HG02970 (cell line): Measurements from ENCODE around the gene PI4KA.
"Not testable (repeated sequence)": the region's sequence is repeated elsewhere in the genome, so short reads cannot be mapped to it uniquely, and the experiment has no call there.

ENCODE experiments used
- ATAC-seq: cut with Tn5 transposase; IDR thresholded peaks from one replicate; pipeline ENCODE4 v1.9.1; 2021; ENCODE audit warnings: mild to moderate bottlenecking, moderate library complexity, moderate number of reproducible peaks; ENCODE audit not compliant: unreplicated experiment, low FRiP score

Gene PI4KA

DNA sequence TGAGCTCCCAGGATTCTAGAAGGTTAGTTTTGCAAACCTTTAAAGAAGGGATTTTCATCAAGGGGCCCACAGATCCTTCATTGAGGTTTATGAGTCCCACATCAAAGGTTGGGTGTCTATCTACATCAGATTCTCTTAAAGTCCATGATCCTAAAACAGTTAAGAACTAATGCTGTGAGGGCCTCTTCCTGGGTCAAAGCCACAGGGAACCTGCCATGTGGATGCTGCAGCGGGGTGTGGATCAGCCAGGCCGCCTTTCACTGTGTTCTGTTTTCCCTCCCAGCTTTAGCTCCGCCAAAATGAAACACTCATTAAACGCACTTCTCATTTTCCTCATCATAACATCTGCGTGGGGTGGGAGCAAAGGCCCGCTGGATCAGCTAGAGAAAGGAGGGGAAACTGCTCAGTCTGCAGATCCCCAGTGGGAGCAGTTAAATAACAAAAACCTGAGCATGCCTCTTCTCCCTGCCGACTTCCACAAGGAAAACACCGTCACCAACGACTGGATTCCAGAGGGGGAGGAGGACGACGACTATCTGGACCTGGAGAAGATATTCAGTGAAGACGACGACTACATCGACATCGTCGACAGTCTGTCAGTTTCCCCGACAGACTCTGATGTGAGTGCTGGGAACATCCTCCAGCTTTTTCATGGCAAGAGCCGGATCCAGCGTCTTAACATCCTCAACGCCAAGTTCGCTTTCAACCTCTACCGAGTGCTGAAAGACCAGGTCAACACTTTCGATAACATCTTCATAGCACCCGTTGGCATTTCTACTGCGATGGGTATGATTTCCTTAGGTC lies 79.4 kb downstream of the PI4KA start:
- ATAC-seq = no peak

DNA sequence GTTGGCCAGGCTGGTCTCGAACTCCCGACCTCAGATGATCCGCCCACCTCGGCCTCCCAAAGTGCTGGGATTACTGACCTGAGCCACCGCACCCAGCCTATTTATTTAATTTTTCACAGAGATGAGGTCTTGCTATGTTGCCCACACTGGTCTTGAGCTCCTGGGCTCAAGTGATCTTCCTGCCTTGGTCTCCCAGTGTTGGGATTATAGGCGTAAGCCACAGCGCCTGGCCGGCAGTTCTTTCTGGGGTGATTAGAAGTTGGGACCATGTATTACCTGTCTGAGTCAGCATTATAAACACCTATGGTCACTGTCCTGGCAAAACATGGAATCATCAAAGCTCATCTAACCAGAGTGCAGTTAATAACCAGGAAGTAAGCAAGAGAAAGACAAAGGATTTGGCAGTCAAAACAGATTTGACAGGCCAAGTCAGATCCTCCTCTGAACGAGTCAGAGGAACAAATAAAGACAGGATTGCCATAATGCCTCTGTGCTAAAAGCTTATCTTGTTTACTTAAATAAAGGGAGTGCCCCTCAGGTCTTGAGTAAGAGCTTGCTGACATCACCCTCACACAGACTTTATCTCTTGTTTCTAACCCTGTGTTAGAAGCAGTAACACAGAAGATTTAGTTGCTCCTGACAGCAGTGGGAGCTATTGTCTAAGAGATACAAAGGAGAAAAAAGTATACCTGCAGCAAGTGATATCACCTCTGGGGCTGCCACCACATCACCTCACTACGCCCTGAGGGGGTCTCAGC lies 81.0 kb downstream of the PI4KA start:
- ATAC-seq = no peak

DNA sequence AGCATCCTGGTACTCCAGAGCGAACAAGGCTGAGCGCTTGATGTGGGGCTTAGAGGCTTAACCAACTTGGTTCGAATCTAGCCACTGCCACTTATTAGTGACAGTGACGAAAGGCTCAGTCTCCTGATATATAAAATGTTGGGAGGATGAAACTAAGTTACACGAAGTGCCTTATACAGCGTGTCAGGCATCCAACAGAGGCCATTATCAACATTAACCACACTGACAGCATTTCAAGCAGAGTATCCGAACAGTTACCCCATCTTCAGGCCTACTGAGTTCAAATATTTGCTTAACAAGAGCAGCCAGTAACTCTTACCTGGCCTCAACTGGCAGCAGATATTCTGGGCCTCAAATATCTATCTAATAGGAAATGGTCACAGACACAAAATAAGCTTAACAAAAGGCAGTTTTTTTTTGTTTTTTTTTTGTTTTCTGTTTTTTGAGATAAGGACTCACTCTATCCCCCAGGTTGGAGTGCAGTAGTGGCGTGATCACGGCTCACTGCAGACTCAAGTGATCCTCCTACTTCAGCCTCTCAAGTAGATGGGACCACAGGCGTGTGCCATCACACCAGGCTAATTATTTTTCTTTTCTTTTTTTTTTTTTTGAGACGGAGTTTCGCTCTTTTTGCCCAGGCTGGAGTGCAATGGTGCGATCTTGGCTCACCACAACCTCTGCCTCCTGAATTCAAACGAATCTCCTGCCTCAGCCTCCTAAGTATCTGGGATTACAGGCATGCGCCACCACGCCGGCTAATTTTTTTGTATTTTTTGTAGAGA lies 81.8 kb downstream of the PI4KA start:
- ATAC-seq = no peak

DNA sequence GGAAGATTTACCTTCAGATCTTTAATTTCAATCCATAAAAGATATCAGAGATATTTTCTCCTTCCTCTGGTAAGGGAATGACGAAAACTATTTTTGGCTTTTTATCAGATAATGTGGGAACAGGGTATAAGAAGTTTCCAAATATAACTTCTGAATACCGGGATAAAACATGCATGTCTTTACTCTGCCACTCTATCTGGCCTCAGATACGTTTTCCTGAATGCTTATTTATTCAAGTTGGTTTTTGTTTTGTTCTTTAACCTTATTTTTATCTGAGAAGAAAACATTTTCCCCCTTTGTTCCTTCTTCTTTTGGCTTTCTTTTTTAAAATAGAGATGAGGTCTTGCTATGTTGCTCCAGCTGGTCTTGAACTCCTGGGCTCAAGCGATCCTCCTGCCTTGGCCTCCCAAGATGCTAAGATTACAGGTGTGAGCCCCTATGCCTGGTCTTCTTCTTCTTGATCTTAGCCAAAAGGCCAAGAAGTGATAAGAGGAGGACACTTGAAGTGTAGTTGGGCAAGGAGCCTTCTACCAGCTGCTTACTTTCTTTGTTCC lies 83.2 kb downstream of the PI4KA start:
- no peak for ATAC-seq

DNA sequence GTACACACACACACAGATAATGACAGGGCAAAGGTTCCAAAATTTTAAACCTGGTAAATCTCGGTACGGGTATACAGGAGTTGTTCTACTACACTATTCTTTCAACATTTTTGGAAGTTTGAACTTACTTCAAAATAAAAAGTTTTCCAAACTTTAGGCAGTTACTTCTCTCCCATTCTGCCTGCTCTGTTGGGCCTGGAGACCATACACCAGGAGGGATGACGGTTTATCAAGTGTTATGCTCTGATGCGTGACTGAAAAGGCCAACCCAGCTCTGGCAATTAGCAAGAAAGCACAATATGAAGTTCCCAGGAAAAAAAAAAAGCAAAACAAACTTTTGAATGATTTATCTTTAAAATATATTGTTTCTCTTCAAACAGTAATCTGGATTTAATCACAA lies 83.7 kb downstream of the PI4KA start:
- ATAC-seq = no peak

DNA sequence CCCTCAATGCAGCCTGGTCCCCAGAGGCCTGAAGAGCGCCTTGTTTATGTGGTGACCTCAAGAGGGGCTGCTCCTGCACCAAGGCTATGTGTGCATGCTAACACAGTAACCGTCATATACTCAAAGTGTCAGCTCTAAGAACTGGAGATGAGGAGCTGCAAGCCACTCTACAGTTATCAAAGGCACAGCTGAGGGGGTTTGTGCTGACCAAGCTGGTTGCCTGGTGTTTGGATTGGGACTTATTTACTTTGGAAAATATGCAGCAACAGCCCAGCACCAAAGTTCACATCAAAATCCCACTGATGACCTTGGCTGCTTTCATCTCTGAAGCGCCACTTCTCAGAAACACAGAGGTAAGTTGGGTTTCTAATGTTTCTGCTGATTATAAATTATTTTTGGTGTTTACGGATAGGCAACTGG lies 84.8 kb downstream of the PI4KA start, which contains the start of gene SERPIND1:
Gene SERPIND1, plus strand, starts transcription at position 321 of the 420 bp plus-strand sequence. CDS start 5,200 bp downstream, outside the sequence.
- ATAC-seq = no peak

DNA sequence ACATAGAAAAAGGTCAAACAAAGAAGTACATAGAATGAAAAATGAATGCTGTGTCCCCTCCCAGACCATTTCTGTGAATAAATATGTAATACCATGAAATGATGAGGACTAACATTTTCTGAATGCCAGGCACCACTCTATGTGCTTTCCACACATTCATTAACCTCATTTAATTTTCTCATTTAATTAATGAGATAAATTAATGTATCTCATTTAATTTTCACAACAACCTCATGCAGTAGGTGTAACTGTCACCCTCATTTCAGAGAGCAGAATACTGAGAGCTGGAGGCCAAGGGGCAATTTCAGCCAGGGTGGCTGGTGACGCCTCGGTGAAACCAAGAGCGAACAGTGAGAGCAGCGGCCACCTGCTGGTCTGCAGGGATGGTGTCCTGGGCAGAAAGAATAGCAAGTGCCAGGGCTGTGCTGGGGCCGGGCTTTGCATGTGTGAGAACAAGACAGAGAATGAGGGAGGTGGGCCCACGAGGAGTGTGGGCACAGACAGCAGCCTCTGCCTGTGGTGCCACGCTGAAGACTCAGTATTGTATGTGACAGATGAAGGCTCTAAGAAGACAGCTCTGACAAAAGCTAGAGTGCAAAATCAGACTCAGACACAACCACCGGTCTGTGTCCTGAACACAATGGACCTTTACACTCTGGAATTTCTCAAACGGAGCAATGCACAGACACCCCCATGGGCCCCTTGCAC lies 86.5 kb downstream of the PI4KA start:
- ATAC-seq = no peak

DNA sequence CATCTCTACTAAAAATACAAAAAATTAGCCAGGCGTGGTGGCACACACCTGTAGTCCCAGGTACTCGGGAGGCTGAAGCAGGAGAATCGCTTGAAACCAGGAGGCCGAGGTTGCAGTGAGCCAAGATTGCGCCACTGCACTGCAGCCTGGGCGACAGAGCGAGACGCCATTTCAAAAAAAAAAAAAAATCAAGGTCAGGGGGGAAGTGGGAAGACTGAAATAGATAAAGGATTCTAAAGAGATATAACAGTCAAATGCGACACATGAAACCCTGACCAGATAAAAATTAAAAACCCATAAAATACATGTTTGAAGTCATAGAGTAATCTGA lies 89.2 kb downstream of the PI4KA start:
- not testable (repeated sequence) for ATAC-seq

DNA sequence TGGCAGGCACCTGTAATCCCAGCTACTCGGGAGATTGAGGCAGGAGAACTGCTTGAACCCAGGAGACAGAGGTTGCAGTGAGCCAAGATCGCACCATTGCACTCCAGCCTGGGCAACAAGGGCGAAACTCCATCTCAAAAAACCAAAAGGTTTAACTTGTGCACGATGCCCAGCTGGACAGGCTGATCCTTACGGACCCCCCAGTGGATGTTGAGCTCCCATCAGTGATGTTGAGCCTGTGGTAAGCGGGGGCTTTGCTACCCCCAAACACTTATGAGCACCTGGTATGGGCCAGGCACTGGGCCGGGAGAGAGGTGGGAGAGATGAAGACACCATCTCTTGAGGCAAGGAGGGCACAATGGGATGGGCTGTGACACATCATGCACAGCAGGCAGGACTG lies 92.1 kb downstream of the PI4KA start:
- ATAC-seq = no peak

DNA sequence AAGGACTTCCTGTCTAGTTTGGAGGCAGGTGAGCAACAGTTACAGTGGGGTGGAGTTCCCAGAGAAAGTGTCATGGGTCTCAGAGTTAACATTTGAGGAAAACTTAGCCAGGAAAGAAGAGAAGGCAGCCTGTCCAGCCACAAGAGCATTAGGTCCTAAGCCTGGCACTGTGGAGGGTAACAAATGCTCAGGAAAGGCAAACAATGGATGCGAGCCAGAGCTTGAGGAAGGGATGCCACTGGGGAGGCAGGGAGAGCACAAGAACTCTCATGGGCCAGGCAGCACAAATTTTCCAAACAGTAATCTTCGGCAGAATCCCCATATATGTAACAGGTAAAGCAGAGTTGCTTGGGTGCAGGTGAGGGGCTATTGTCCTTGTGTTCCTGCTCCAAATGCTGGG lies 92.7 kb downstream of the PI4KA start:
- no peak for ATAC-seq

DNA sequence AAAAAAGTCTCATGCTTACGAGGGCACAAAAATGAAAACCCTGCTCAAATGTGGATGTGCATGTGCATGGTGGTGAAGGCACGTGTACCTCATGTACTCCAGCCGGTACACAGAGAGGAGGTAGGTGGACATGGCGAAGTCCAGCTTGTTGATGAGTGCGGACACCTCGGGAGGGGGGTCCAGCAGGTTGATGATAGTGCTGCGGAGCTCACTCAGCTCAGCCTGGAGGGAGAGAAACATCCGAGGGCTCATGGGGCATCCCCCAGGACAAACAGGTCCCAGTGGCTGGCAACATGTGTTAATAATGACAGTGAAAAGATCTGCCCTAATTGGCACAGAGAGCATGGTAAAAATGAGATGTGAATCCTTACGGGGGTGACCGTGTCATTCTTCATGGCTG lies 93.9 kb downstream of the PI4KA start:
- no peak for ATAC-seq

DNA sequence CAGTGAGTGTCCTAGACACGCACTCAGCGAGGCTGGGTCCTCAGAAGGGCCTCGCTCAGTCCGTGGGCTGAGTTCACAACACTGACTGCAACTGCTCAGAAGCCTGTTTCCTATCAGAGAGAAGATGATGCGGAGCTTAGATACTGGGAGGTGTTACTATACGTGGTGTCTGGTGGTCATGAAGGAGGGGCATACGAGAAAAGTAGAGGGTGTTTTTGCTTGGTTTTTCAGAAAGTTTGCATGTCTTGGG lies 94.2 kb downstream of the PI4KA start:
- no peak for ATAC-seq

DNA sequence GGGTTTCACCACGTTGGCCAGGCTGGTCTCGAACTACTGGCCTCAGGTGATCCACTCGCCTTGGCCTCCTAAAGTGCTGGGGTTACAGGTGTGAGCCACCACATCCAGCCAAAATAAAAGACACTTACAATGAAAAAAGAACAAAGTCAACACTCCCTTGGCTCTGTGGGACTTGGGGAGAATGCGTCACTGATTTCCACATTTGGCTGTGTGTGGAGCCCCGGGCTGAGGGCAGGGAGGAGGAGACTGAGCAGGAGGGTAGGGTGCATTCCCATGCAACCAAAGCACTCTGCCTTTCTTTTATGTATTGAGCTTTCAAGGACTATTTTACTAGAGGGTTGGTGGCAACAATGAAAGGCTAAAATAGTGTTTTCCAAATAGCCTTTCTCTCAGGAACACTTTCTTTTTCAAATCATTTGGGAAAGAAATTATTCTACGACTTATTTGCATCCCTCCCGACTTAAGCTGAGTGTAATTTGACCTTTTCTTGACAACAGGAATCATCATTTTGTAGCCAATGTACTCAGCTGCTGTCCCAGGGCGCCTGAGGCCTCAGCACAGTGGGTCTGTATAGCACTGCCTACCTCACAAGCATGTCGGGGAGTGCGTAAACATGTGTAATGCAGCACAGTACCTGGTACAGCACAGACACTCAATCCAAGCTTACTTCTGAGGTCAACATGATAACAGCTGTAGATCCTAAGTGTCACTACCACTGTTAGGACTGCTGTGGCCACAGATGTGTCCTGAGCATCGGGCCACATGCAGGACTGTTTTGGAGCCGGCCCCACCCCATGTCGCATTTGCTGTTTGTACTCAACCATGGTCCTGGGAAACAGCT lies 94.8 kb downstream of the PI4KA start:
- no peak for ATAC-seq

DNA sequence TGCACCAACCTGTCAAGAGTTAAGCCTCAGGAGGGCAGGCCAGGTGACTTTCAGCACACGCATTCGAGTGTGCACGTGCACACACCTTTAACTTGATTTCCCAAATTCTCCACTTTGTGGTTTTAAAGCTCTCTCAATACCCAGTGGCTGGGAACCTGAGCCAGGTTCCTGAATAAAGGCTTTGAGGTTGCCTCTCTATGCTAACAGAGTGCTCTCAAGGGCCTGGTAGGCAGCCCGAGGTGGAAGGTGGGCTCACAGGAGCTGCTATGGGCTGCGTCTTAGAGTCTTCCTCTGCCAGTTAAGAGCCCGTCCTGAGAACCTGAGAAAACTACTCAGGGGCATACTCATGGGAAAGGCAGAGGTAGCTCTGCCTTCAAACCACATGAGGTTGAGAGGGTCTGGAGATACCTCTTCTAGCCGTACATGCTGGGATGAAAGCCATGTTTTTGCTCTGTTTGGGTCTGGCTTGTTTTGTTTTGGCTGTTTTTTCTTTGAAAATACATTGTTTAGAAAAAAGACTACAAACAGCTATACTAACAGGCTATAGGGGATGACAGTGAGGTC lies 96.3 kb downstream of the PI4KA start:
- ATAC-seq = no peak

DNA sequence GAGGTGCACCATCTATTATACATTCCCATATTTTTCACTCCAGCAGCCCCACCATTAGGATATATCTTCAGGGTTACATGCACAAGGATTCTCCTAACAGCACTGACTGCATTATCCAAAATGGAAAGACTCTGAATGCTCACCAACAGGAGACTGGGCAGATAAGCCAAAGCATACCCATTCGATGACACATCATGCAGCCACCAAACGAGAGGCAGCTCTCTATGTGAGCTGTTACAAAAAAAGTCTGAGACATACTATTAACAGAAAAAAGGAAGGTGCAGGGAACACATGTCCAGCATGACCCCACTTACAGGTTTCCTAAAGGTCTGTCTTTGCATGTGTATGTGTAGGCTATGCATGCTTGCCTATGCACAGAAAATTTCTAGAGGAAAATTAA lies 97.1 kb downstream of the PI4KA start:
- ATAC-seq = no peak

DNA sequence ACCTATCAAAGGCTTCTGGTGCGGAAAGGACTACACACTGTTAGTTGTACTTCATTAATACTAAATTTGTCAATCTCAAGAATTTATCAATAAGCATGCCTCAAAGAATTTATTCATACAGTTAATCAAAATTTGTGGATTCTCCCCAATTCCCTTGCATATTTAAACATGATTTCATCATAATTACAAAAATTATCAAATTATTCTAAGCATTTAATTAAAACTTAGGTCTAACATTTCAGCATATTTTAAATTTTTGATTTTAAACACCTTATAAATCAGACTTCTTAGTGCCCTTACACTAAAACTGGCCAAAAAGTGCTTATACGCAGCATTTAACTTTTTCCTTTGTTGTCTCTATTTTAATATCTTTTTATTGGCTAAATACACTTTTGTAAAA lies 98.5 kb downstream of the PI4KA start:
- ATAC-seq = no peak

DNA sequence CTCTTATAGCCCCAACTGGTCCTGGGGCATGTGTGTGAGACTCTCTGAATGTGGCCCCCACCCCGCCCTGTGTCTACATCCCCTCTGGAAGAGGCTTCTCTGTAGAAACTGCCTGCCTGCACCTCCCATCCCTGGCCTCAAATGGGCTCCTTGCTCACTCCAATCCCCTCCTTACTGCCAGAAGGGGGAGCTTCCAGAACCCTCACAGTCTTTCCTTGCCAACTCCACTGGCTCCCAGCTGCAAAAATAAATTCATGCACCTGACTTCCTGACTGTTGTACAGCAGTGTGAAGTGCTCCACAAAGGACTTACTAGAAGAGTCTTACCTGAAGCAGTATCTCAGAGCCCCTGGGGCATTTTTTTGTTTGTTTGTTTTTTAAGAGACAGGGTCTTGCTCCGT lies 99.9 kb downstream of the PI4KA start:
- ATAC-seq = no peak

DNA sequence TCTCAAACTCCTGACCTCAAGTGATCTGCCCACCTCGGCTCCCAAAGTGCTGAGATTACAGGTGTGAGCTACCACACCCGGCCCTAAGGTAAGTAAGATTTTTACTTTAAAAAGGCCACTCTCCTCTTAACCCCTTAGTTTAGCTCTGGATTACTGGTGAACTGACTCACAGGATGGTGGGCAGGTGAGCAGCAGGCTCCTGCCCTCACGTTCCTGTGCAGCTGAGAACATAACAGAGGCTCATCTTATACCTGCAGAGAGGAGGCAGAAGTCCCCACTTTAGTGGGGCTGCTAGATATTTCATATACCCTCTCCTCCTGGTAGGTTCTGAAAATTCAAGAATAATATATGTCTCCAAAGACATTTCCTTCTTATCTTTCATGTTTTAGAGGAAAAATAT lies 101.8 kb downstream of the PI4KA start:
- ATAC-seq = no peak

DNA sequence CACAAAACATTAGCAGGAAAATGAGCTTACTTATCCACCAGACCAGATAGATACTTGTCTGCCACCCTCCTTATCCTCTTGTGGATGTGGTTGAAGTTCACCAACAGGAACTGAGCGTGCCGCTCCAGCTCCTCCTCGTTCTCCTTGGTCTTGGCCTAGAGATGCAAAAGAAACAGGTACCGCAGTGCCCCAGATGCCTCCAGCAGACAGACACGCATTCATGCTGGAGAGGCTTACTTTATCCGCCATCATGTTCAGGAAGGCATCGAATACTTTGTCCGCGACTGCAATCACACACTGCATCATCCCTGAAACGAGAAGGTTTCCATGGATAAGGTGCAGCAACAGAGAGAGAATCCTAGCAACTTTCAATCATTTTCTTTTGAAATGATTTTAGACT lies 105.7 kb downstream of the PI4KA start:
- no peak for ATAC-seq
